HepG2 (cell line): ENCODE measurements around the gene TPM2. TPM values are rescaled to one million over a fixed set of nuclear protein-coding genes. Genes with fewer than 3 reads are reported as not detected.
A peak's percentile ranks its signal among the peaks of the same experiment; 100 is the strongest.

Source experiments
- AGO2 ChIP-seq: fragments of 200-400 bp; formaldehyde crosslinking; optimal IDR thresholded peaks from 2 replicates; pipeline ENCODE3; 2017; ENCODE audit warnings: mild to moderate bottlenecking, low read depth, low read length, moderate library complexity
- ATF1 ChIP-seq: IDR thresholded peaks from 2 replicates; pipeline ENCODE4 v1.6.1; 2016; ENCODE audit warnings: mild to moderate bottlenecking, control low read depth
- BATF2 ChIP-seq: sonication (generic); formaldehyde crosslinking; IDR thresholded peaks from 2 replicates; pipeline ENCODE4 v1.8.0; 2022; ENCODE audit warnings: mild to moderate bottlenecking, missing genetic modification reagents, moderate library complexity
- GATAD2A ChIP-seq: IDR thresholded peaks from 2 replicates; pipeline ENCODE4 v1.6.1; 2016
- IKZF1 ChIP-seq: fragments of 450-650 bp; IDR thresholded peaks from 2 replicates; pipeline ENCODE4 v1.7.1; 2016
- IRF9 ChIP-seq: sonication (generic); formaldehyde crosslinking; IDR thresholded peaks from 2 replicates; pipeline ENCODE4 v1.8.0; 2022; ENCODE audit warnings: missing genetic modification reagents, mild to moderate bottlenecking, borderline replicate concordance
- KLF11 ChIP-seq: IDR thresholded peaks from 2 replicates; pipeline ENCODE4 v1.6.1; 2016; ENCODE audit warnings: missing compliant biosample characterization
- KLF9 ChIP-seq: IDR thresholded peaks from 2 replicates; pipeline ENCODE4 v1.6.1; 2016; ENCODE audit warnings: low read depth
- KMT2A ChIP-seq: sonication (generic); formaldehyde crosslinking; IDR thresholded peaks from 2 replicates; pipeline ENCODE4 v1.4.0; 2020; ENCODE audit warnings: missing genetic modification reagents
- NFKBIZ ChIP-seq: IDR thresholded peaks from 2 replicates; pipeline ENCODE4 v1.6.1; 2018; ENCODE audit warnings: missing genetic modification reagents, missing compliant biosample characterization
- POLR2AphosphoS5 ChIP-seq: IDR thresholded peaks from 2 replicates; pipeline ENCODE4 v1.6.1; 2012; ENCODE audit warnings: low read depth, low read length
- SP140L ChIP-seq: sonication (generic); formaldehyde crosslinking; IDR thresholded peaks from 2 replicates; pipeline ENCODE4 v1.4.0; 2020; ENCODE audit warnings: missing genetic modification reagents, borderline replicate concordance
- SPEN ChIP-seq: sonication (generic); formaldehyde crosslinking; IDR thresholded peaks from 2 replicates; pipeline ENCODE4 v1.5.1; 2020; ENCODE audit warnings: low read depth, mild to moderate bottlenecking, missing genetic modification reagents
- SRY ChIP-seq: sonication (generic); formaldehyde crosslinking; IDR thresholded peaks from 2 replicates; pipeline ENCODE4 v1.8.0; 2022; ENCODE audit warnings: mild to moderate bottlenecking, missing genetic modification reagents
- TFAP4 ChIP-seq: sonication (generic); IDR thresholded peaks from 2 replicates; pipeline ENCODE4 v1.6.1; 2016; ENCODE audit warnings: low read depth, borderline replicate concordance
- WIZ ChIP-seq: sonication (generic); formaldehyde crosslinking; IDR thresholded peaks from 2 replicates; pipeline ENCODE4 v1.5.1; 2020; ENCODE audit warnings: mild to moderate bottlenecking, missing genetic modification reagents
- ZBTB7A ChIP-seq: sonication (generic); formaldehyde crosslinking; IDR thresholded peaks from 2 replicates; pipeline ENCODE4 v1.8.0; 2022; ENCODE audit warnings: mild to moderate bottlenecking, missing genetic modification reagents
- ZBTB7B ChIP-seq: sonication (generic); formaldehyde crosslinking; IDR thresholded peaks from 2 replicates; pipeline ENCODE4 v1.4.0; 2020; ENCODE audit warnings: missing genetic modification reagents
- ZNF276 ChIP-seq: sonication (generic); formaldehyde crosslinking; IDR thresholded peaks from 2 replicates; pipeline ENCODE4 v1.4.0; 2020; ENCODE audit warnings: mild to moderate bottlenecking, low read depth, missing genetic modification reagents
- ZNF576 ChIP-seq: sonication (generic); formaldehyde crosslinking; IDR thresholded peaks from 2 replicates; pipeline ENCODE4 v1.4.0; 2020; ENCODE audit warnings: mild to moderate bottlenecking, missing genetic modification reagents
- ZNF670 ChIP-seq: sonication (generic); formaldehyde crosslinking; IDR thresholded peaks from 2 replicates; pipeline ENCODE4 v1.8.0; 2022; ENCODE audit warnings: mild to moderate bottlenecking, missing genetic modification reagents, borderline replicate concordance
- ZNF790 ChIP-seq: sonication (generic); formaldehyde crosslinking; IDR thresholded peaks from 2 replicates; pipeline ENCODE4 v1.8.0; 2022; ENCODE audit warnings: missing genetic modification reagents, mild to moderate bottlenecking, borderline replicate concordance
- polyA plus RNA-seq, 8 experiments: library from polyadenylated mRNA; depleted of rRNA in 3 of 8; stranded (reverse) in 7 of 8; unstranded in 1 of 8; fragments of >200 nt; fragmentation: Illumina TruSeq in 4 of 8; extraction: Trizol in 4 of 8; gene quantifications; 2 replicates each; pipeline versions ENCODE4 v1.2.1 to v1.2.3, GENCODE V29; 2011 to 2016; ENCODE audit warnings: low read depth in 4 of 8, missing spikeins in 1 of 8, mixed read lengths in 1 of 8; ENCODE audit not compliant: insufficient read depth in 1 of 8
- total RNA-seq, 5 experiments: library from RNA; depleted of rRNA; stranded (reverse); fragments of >200 nt; fragmentation: Illumina TruSeq; extraction: Trizol; gene quantifications; 2 replicates each; pipeline ENCODE4 v1.2.3, GENCODE V29; 2016; ENCODE audit warnings: low read depth in 1 of 5
- TF ChIP-seq, protein P1 (sequence below): sonication (generic); formaldehyde crosslinking; IDR thresholded peaks from 2 replicates; pipeline ENCODE4 v1.9.0; 2021; ENCODE audit warnings: missing genetic modification reagents, borderline replicate concordance

The TPM2 gene
- total and polyA plus RNA-seq, 2 of the 13 experiments (the other 11 are each of a cell fraction or from before 2014, with no cell fraction given), result 3.1 to 10.7 TPM

DNA sequence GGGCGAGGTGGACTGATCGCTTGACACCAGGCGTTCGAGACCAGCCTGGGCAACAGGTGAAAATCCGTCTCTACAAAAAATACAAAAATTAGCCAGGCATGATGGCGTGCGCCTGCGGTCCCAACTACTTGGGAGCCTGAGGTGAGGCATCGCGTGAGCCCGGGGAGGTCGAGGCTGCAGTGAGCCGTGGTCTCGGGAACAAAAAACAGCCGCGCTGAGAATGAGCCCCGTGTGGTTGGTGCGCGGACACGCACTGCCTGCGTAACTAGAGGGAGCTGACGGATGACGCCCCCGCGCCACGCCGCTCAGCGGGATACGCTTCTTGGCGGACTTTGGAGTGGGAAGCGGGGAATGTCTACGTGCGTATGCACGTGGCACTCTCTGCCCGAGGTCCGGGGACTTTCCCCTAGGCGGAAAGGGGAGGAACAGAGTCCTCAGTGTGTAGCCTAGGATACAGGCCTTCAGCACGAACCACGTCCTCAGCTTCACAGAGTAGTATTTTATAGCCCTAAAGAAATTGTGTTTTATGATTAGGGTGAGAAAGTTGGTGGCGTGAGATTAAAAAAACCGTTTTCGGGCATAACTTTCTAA is 32.1 kb downstream of the TPM2 start, which contains the start of gene RMRP (continued):
- TF ChIP-seq, protein P1, sequence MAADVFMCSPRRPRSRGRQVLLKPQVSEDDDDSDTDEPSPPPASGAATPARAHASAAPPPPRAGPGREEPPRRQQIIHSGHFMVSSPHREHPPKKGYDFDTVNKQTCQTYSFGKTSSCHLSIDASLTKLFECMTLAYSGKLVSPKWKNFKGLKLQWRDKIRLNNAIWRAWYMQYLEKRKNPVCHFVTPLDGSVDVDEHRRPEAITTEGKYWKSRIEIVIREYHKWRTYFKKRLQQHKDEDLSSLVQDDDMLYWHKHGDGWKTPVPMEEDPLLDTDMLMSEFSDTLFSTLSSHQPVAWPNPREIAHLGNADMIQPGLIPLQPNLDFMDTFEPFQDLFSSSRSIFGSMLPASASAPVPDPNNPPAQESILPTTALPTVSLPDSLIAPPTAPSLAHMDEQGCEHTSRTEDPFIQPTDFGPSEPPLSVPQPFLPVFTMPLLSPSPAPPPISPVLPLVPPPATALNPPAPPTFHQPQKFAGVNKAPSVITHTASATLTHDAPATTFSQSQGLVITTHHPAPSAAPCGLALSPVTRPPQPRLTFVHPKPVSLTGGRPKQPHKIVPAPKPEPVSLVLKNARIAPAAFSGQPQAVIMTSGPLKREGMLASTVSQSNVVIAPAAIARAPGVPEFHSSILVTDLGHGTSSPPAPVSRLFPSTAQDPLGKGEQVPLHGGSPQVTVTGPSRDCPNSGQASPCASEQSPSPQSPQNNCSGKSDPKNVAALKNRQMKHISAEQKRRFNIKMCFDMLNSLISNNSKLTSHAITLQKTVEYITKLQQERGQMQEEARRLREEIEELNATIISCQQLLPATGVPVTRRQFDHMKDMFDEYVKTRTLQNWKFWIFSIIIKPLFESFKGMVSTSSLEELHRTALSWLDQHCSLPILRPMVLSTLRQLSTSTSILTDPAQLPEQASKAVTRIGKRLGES (CRISPR knock-in tag), result peak; percentile 94
- TF ChIP-seq POLR2AphosphoS5 (peak; percentile 71), IKZF1 (no peak), SPEN (CRISPR knock-in tag) (peak; percentile 92), ZNF576 (0 out of 2 replicates have a peak, but pooled peaks have one; percentile 25), NFKBIZ (CRISPR knock-in tag) (peak; percentile 97), KLF9 (peak; percentile 62; the same call in 1 of the 2 replicates), WIZ (peak; percentile 51; the same call in 1 of the 2 replicates), ATF1 (CRISPR knock-in tag) (peak; percentile 84), KMT2A (CRISPR knock-in tag) (peak; percentile 29; the same call in 1 of the 2 replicates), BATF2 (CRISPR knock-in tag) (no peak; the same call in none of the 2 replicates), TFAP4 (peak; percentile 61), IRF9 (peak; percentile 32; the same call in 1 of the 2 replicates), ZNF276 (peak; percentile 83; the same call in 1 of the 2 replicates), ZBTB7A (peak; percentile 89), SRY (CRISPR knock-in tag) (peak; percentile 93), KLF11 (CRISPR knock-in tag) (peak; percentile 87; the same call in 1 of the 2 replicates), SP140L (CRISPR knock-in tag) (peak; percentile 68; the same call in 1 of the 2 replicates), GATAD2A (peak; percentile 91), ZBTB7B (peak; percentile 89; the same call in 1 of the 2 replicates), ZNF670 (CRISPR knock-in tag) (peak; percentile 98), AGO2 (no peak), ZNF790 (CRISPR knock-in tag) (peak; percentile 97; the same call in 1 of the 2 replicates)
